ENCODE data around the gene SMARCA4.

DNA sequence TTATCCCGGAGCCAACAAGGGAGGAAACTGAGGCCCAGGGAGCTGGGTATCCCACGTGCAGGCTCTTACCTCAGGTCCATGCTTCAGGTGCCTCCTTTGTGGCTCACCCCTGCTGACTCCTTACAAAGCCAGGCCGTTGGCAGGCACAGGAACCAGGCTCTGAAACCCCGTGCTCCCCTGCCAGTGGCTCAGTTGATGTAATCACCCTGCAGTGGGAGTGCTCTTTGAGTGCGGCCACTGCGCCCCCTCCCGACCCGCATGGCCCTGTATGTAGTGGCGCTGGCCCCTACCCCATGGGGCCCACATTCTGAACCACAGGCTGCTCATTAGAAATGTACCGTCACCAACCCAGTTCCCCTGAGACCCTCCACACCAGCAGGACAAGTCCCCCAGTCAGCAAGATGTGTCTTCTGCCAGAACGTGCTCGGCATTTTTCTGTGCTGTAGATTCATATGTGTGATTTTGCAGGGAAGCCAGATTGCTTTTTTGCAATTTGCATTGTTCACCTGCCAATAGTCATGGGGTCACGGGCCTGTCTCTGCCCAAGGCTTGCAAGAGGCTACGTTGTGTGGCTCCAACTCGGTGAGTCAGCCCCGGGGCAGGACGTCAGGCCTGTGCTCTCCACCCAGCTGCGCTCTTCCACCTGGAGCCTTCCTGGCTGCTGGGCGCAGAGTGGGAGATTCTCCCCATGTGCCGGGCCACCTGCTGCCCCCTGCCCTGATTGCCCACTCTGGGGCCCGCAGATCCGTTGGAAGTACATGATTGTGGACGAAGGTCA, 60.3 kb downstream of the SMARCA4 start:
- TF ChIP-seq, protein P1, sequence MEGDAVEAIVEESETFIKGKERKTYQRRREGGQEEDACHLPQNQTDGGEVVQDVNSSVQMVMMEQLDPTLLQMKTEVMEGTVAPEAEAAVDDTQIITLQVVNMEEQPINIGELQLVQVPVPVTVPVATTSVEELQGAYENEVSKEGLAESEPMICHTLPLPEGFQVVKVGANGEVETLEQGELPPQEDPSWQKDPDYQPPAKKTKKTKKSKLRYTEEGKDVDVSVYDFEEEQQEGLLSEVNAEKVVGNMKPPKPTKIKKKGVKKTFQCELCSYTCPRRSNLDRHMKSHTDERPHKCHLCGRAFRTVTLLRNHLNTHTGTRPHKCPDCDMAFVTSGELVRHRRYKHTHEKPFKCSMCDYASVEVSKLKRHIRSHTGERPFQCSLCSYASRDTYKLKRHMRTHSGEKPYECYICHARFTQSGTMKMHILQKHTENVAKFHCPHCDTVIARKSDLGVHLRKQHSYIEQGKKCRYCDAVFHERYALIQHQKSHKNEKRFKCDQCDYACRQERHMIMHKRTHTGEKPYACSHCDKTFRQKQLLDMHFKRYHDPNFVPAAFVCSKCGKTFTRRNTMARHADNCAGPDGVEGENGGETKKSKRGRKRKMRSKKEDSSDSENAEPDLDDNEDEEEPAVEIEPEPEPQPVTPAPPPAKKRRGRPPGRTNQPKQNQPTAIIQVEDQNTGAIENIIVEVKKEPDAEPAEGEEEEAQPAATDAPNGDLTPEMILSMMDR (IDR thresholded peaks at IDR 0.05; ENCODE audit: poor library complexity): no peak
- no peak for TF ChIP-seq EZH2phosphoT487 (IDR thresholded peaks at IDR 0.05; ENCODE audit: low read depth, severe bottlenecking, unreplicated experiment)
- no peak for TF ChIP-seq EZH2 (IDR thresholded peaks at IDR 0.05; ENCODE audit: borderline replicate concordance)

Data from hepatocyte (in vitro differentiated cells).